Parathyroid adenoma (tissue), 2 donors: ENCODE results near the gene BAG1.

ENCODE experiments used
- H2AFZ ChIP-seq: fragments of 300-600 bp; sonication (generic); one replicate; pipeline ENCODE4 v1.7.0; 2017; ENCODE audit warnings: antibody characterized with exemption, mild to moderate bottlenecking
- H3K27ac ChIP-seq: fragments of 300-600 bp; sonication (generic); one replicate; pipeline ENCODE4 v1.7.0; 2017
- H3K27me3 ChIP-seq: fragments of 300-600 bp; sonication (generic); one replicate; pipeline ENCODE4 v1.7.0; 2017; ENCODE audit warnings: low read length; ENCODE audit not compliant: control insufficient read depth, insufficient read depth
- H3K36me3 ChIP-seq: fragments of 300-600 bp; sonication (generic); one replicate; pipeline ENCODE4 v1.7.0; 2017; ENCODE audit warnings: low read length; ENCODE audit not compliant: control insufficient read depth, insufficient read depth
- H3K4me1 ChIP-seq: fragments of 300-600 bp; sonication (generic); one replicate; pipeline ENCODE4 v1.7.0; 2017; ENCODE audit warnings: control low read depth
- H3K4me2 ChIP-seq: fragments of 300-600 bp; sonication (generic); one replicate; pipeline ENCODE4 v1.7.0; 2017; ENCODE audit warnings: low read length
- H3K4me3 ChIP-seq: fragments of 300-600 bp; sonication (generic); one replicate; pipeline ENCODE4 v1.7.0; 2017; ENCODE audit warnings: low read depth, low read length
- H3K79me2 ChIP-seq: fragments of 300-600 bp; sonication (generic); one replicate; pipeline ENCODE4 v1.7.0; 2017; ENCODE audit warnings: control low read depth
- H3K9ac ChIP-seq: fragments of 300-600 bp; sonication (generic); one replicate; pipeline ENCODE4 v1.7.0; 2017; ENCODE audit warnings: mild to moderate bottlenecking
- H3K9me3 ChIP-seq: fragments of 300-600 bp; sonication (generic); one replicate; pipeline ENCODE4 v1.7.0; 2017; ENCODE audit warnings: low read length; ENCODE audit not compliant: control insufficient read depth
- TF ChIP-seq, protein P1 (sequence below): fragments of 300-600 bp; sonication (generic); IDR thresholded peaks from one replicate; pipeline ENCODE4 v1.7.0; 2017; ENCODE audit warnings: antibody characterized with exemption, mild to moderate bottlenecking
- donor health status: primary hyperparathyroidism.

The BAG1 gene

DNA sequence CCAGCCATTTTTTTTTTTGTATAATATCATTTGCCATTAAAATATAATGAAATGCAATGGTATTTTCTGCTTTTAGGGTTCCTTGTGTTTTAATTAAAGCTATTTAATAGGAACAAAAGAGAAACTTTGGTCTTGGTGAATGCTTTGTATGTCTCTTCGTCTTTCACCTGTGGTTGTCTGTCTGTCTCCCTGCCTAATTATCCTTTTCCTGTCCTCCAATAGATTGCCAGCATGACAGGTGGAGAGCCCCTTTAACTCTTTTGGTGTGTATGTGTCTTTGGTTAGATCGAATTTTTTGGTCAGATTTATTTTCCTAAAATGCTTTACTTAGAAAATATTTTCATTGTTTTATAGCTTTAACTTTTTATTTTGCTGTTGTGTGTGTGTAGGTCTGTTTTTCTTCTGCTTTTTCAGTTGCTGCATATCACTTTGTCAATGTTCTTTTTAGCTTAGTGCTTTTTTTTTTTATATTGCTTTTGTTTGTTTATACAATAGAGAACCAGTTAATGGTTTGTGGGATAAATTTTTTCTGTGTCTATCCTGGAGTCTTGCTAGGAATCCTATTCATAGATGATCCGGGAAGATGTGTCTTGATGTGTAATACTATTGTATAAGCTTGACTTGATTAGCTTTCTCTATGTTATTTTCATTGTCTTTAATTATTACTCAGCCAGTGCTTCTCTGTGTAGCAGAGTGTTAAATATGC lies 8.9 kb upstream of the BAG1 start:
- TF ChIP-seq, protein P1, sequence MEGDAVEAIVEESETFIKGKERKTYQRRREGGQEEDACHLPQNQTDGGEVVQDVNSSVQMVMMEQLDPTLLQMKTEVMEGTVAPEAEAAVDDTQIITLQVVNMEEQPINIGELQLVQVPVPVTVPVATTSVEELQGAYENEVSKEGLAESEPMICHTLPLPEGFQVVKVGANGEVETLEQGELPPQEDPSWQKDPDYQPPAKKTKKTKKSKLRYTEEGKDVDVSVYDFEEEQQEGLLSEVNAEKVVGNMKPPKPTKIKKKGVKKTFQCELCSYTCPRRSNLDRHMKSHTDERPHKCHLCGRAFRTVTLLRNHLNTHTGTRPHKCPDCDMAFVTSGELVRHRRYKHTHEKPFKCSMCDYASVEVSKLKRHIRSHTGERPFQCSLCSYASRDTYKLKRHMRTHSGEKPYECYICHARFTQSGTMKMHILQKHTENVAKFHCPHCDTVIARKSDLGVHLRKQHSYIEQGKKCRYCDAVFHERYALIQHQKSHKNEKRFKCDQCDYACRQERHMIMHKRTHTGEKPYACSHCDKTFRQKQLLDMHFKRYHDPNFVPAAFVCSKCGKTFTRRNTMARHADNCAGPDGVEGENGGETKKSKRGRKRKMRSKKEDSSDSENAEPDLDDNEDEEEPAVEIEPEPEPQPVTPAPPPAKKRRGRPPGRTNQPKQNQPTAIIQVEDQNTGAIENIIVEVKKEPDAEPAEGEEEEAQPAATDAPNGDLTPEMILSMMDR = no peak
- Histone ChIP-seq H3K79me2 (no peaks in the 10 kb centered on the region), H3K4me2 (no peak overlapping the region), H3K27ac (no peak overlapping the region), H3K27me3 (no peaks in the 10 kb centered on the region), H3K9me3 (no peaks in the 10 kb centered on the region), H3K9ac (no peak overlapping the region), H3K4me1 (no peaks in the 10 kb centered on the region), H3K4me3 (no peak overlapping the region), H2AFZ (no peak overlapping the region), H3K36me3 (no peaks in the 10 kb centered on the region)

DNA sequence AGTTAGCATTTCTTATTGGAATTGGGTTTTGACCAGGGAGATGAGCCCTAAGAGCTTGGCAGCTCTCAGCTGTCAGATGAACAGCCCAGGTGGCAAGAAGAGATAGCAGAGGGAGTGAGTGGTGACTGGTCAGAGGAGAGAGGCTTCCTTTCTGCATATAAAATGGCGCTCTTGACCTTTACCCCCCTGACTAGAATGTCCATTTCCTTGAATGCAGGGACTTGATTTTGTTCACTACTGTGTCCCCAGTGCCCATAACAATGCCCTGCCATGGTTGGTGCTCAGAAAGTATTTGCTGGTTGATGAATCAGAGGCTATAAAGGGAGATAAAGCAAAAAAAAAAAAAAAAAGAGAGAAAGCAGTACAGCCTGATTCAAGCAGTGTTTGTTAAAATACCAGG lies 7.6 kb upstream of the BAG1 start:
- Histone ChIP-seq H3K4me3 (no peak overlapping the region), H3K27ac (no peak overlapping the region), H3K27me3 (no peaks in the 10 kb centered on the region), H3K9me3 (no peaks in the 10 kb centered on the region), H3K4me1 (no peaks in the 10 kb centered on the region), H3K79me2 (no peaks in the 10 kb centered on the region), H3K4me2 (no peak overlapping the region), H3K36me3 (no peaks in the 10 kb centered on the region), H2AFZ (no peak overlapping the region), H3K9ac (no peak overlapping the region)
- TF ChIP-seq, protein P1 = no peak

DNA sequence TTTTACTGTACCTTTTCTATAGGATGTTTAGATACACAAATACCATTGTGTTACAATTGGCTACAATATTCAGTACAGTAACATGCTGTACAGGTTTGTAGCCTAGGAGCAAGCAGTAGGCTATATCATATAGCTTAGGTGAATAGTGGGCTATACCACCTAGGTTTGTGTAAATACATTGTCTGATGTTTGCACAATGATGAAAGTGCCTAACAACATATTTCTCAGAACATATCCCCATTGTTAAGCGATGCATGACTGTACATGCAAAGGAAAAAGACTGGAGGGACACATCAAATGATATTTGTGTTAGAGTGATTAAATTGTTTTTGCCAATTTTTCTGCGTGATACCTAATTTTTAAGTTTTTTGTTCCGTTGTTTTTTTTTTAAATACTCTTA lies 5.6 kb upstream of the BAG1 start:
- no peaks in the 10 kb centered on the region for H3K9me3 ChIP-seq
- peaks cover 2% of the 10 kb centered on the region for H3K79me2 ChIP-seq
- no peak overlapping the region for H3K9ac ChIP-seq
- TF ChIP-seq, protein P1 = no peak
- H2AFZ ChIP-seq = no peak overlapping the region
- no peaks in the 10 kb centered on the region for H3K4me1 ChIP-seq
- no peak overlapping the region for H3K4me3 ChIP-seq
- H3K36me3 ChIP-seq = no peaks in the 10 kb centered on the region
- H3K4me2 ChIP-seq = no peak overlapping the region
- no peak overlapping the region for H3K27ac ChIP-seq
- no peaks in the 10 kb centered on the region for H3K27me3 ChIP-seq

DNA sequence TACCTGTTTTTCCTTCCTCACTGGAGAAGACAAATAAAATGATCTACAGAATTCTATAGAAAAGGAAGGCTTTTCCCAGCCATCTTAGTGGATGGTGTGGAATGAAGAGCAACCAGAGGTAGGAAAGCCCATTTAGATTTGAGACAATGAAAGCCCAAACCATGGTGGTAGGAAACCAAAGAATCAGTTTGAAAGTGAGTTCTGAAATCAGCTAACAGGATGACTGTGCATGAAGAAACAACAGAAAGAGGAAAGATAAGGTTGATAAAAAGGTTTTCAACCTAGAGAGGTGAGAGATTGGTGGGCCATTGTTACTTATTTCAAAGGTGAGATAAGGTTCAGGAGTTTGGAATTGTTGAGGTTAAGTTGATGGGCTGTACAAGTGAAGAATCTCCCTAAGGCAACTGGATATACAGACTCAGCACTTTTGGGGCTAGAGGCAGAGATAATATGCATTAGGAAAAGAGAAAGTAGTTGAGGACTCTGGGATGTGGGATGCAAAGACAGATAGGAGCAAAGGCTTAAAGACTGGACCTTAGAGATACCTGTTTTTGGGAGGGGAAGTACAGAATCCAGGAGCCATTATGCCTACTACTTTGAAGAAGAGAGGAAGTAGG lies 2.8 kb upstream of the BAG1 start:
- Histone ChIP-seq H3K36me3 (no peaks in the 10 kb centered on the region), H3K27ac (no peak overlapping the region), H2AFZ (no peak overlapping the region), H3K4me1 (peaks cover 3% of the 10 kb centered on the region), H3K4me2 (no peak overlapping the region), H3K27me3 (no peaks in the 10 kb centered on the region), H3K4me3 (no peak overlapping the region), H3K9me3 (no peaks in the 10 kb centered on the region), H3K79me2 (peaks cover 4% of the 10 kb centered on the region), H3K9ac (no peak overlapping the region)
- TF ChIP-seq, protein P1 = no peak
